Common myeloid progenitor, CD34-positive (primary cell): ENCODE results near the gene PYCARD. TPM values are rescaled to one million over a fixed set of nuclear protein-coding genes. Genes with fewer than 3 reads are reported as not detected.
"Not testable (repeated sequence)": the region's sequence is repeated elsewhere in the genome, so short reads cannot be mapped to it uniquely, and the experiment has no call there.

Source experiments
- CTCF ChIA-PET: fragments of 350-600 bp; sonication (Branson Sonifier 250); formaldehyde crosslinking; loops from one replicate; lab custom pipeline; 2021; ENCODE audit warnings: antibody characterized with exemption; lab: Charles Lee
- POLR2A ChIA-PET: fragments of 350-600 bp; sonication (Branson Sonifier 250); formaldehyde crosslinking; loops from one replicate; lab custom pipeline; 2021; ENCODE audit warnings: antibody characterized with exemption; lab: Charles Lee
- DNase-seq, 3 donors: peaks; one replicate each; pipeline versions ENCODE4 v3.0.0 to v3.0.0-alpha.2; 2013
- H3K27ac ChIP-seq, 2 experiments: 1 replicate in 1 of 2; 2 replicates in 1 of 2; pipeline ENCODE4 v1.7.0; 2013; ENCODE audit warnings: inconsistent platforms in 2 of 2, low read length in 2 of 2, mild to moderate bottlenecking in 2 of 2, low read depth in 1 of 2, moderate library complexity in 1 of 2; ENCODE audit not compliant: severe bottlenecking in 2 of 2, insufficient read depth in 1 of 2, poor library complexity in 1 of 2
- H3K27me3 ChIP-seq, 5 experiments: replicated peaks in 2 of 5; 1 replicate in 3 of 5; 2 replicates in 2 of 5; pipeline versions ENCODE4 v1.6.1 to v1.7.0; 2013; ENCODE audit warnings: low read length in 4 of 5, mild to moderate bottlenecking in 2 of 5, moderate library complexity in 2 of 5, inconsistent platforms in 1 of 5; ENCODE audit not compliant: insufficient read depth in 5 of 5, control insufficient read depth in 4 of 5
- H3K36me3 ChIP-seq, 4 experiments: 1 replicate in 2 of 4; 2 replicates in 2 of 4; pipeline versions ENCODE4 v1.6.1 to v1.7.0; 2013; ENCODE audit warnings: low read length in 3 of 4, control low read depth in 1 of 4, mild to moderate bottlenecking in 1 of 4; ENCODE audit not compliant: control insufficient read depth in 4 of 4, insufficient read depth in 4 of 4
- H3K4me1 ChIP-seq, 4 experiments: 1 replicate in 3 of 4; 2 replicates in 1 of 4; pipeline versions ENCODE4 v1.6.1 to v1.7.1; 2013; ENCODE audit warnings: low read length in 3 of 4, mild to moderate bottlenecking in 3 of 4, control low read depth in 1 of 4, inconsistent platforms in 1 of 4, moderate library complexity in 1 of 4; ENCODE audit not compliant: control insufficient read depth in 4 of 4, insufficient read depth in 4 of 4; ENCODE audit errors: control extremely low read depth in 1 of 4
- H3K4me3 ChIP-seq, 7 experiments: 1 replicate in 4 of 7; 2 replicates in 3 of 7; pipeline versions ENCODE4 v1.5.1 to v1.7.0; 2013; ENCODE audit warnings: mild to moderate bottlenecking in 7 of 7, low read length in 6 of 7, moderate library complexity in 6 of 7, inconsistent platforms in 2 of 7, low read depth in 2 of 7, control low read depth in 1 of 7; ENCODE audit not compliant: insufficient read depth in 4 of 7, control insufficient read depth in 1 of 7; ENCODE audit errors: extremely low read depth in 1 of 7
- H3K9me3 ChIP-seq, 5 experiments: 1 replicate in 4 of 5; 2 replicates in 1 of 5; pipeline versions ENCODE4 v1.6.1 to v1.7.1; 2013; ENCODE audit warnings: low read length in 4 of 5, mild to moderate bottlenecking in 2 of 5, inconsistent platforms in 1 of 5, low read depth in 1 of 5, moderate library complexity in 1 of 5; ENCODE audit not compliant: control insufficient read depth in 4 of 5, insufficient read depth in 2 of 5; ENCODE audit errors: control extremely low read depth in 1 of 5
- WGBS: methylation state at CpG from one replicate; pipeline ENCODE4 v1.1.5; 2013; ENCODE audit not compliant: insufficient coverage; 5-methylcytosine and 5-hydroxymethylcytosine counted together
- polyA plus RNA-seq: library from polyadenylated mRNA; unstranded; fragments of 120-200 nt; gene quantifications from one replicate; pipeline ENCODE4 v1.2.1, GENCODE V29; 2013

PYCARD gene
- polyA plus RNA-seq = 64.3 TPM

GRCh38 chr16:31202414-31203375 is at the start of gene PYCARD:
Gene PYCARD (minus strand): TSS chr16:31202760. CDS start chr16:31202690, 70 bp downstream.
- Histone ChIP-seq H3K27ac (peak within 1 kb of the TSS; percentile 15 to 72), H3K9me3 (no peaks in the 10 kb centered on the region), H3K27me3 (no peaks in the 10 kb centered on the region), H3K36me3 (peaks cover 0 to 9% (median 6%) of the 10 kb centered on the region in 4 experiments), H3K4me1 (peaks cover 9 to 56% (median 49%) of the 10 kb centered on the region in 4 experiments), H3K4me3 (peak within 1 kb of the TSS; percentile 75 to 97 (median 88))
- peak in 2 of 3 donors; percentile 52 to 81 for DNase-seq
- ChIA-PET CTCF (interaction anchor here (0.9 to 3.5 kb wide), 10 partner anchors 12 to 241 kb away, joined by 3 to 17 read pairs (median 4); partner anchors contain the start of genes PYDC1, TRIM72 and ZNF843), POLR2A (interaction anchor here (1.0 to 2.1 kb wide), 5 partner anchors 12 to 131 kb away, joined by 3 to 11 read pairs (median 3); partner anchors contain the start of genes FUS and ITGAM)
- 2% methylated on average over 57 of the region's 69 CpGs for WGBS

GRCh38 chr16:31251435-31251834 is 48.9 kb upstream of the PYCARD start:
- H3K4me1 ChIP-seq = peaks cover 12 to 41% (median 17%) of the 10 kb centered on the region in 4 experiments
- no peaks in the 10 kb centered on the region for H3K9me3 ChIP-seq
- H3K36me3 ChIP-seq = no peaks in the 10 kb centered on the region
- no peak overlapping the region for H3K4me3 ChIP-seq
- H3K27me3 ChIP-seq = no peaks in the 10 kb centered on the region
- ChIA-PET CTCF (no interaction called here), POLR2A (no interaction called here)
- 100% methylated on average over 4 of the region's 5 CpGs for WGBS
- DNase-seq = no peak
- H3K27ac ChIP-seq = no peak overlapping the region

- ChIA-PET POLR2A (interaction anchor here (0.6 kb wide), 2 partner anchors 25 to 36 kb away, joined by 3 to 5 read pairs; no protein-coding TSS in a partner anchor), CTCF (no interaction called here)
- Histone ChIP-seq H3K27me3 (no peaks in the 10 kb centered on the region), H3K4me1 (peaks cover 12 to 39% (median 17%) of the 10 kb centered on the region in 4 experiments), H3K27ac (no peak overlapping the region), H3K9me3 (no peaks in the 10 kb centered on the region), H3K36me3 (no peaks in the 10 kb centered on the region), H3K4me3 (no peak overlapping the region)
- 96% methylated on average over 7 of the region's 7 CpGs for WGBS
- no peak for DNase-seq
Measured at GRCh38 chr16:31250782-31251384, 48.3 kb upstream of the PYCARD start.

- Histone ChIP-seq H3K9me3 (no peaks in the 10 kb centered on the region), H3K27ac (no peak overlapping the region), H3K27me3 (no peaks in the 10 kb centered on the region), H3K4me3 (no peak overlapping the region), H3K36me3 (no peaks in the 10 kb centered on the region), H3K4me1 (peaks cover 9 to 26% (median 13%) of the 10 kb centered on the region in 4 experiments)
- CTCF ChIA-PET = interaction anchor here (0.9 to 4.3 kb wide), 5 partner anchors 8 to 47 kb away, joined by 4 to 16 read pairs (median 7); partner anchors contain the start of genes ITGAM and PYDC1
- WGBS = 96% methylated on average over 3 of the region's 5 CpGs
- POLR2A ChIA-PET = no interaction called here
- DNase-seq = no peak
Measured at GRCh38 chr16:31248344-31248743, 45.8 kb upstream of the PYCARD start.

GRCh38 chr16:31246296-31246695 is 43.7 kb upstream of the PYCARD start:
- ChIA-PET POLR2A (no interaction called here), CTCF (interaction anchor here (4.3 kb wide), 1 partner anchor 13 kb away, joined by 16 read pairs; the partner anchor contains the start of gene ITGAM)
- peaks cover 5 to 24% (median 9%) of the 10 kb centered on the region in 4 experiments for H3K4me1 ChIP-seq
- no peak for DNase-seq
- no peaks in the 10 kb centered on the region for H3K27me3 ChIP-seq
- WGBS = 100% methylated on average over 3 of the region's 3 CpGs
- no peak overlapping the region for H3K27ac ChIP-seq
- no peak overlapping the region for H3K4me3 ChIP-seq
- no peaks in the 10 kb centered on the region for H3K9me3 ChIP-seq
- no peaks in the 10 kb centered on the region for H3K36me3 ChIP-seq

- WGBS = 98% methylated on average over 8 of the region's 8 CpGs
- DNase-seq, H3K27ac ChIP-seq, H3K27me3 ChIP-seq, H3K36me3 ChIP-seq, POLR2A ChIA-PET, H3K4me3 ChIP-seq, H3K9me3 ChIP-seq: not testable (repeated sequence)
- CTCF ChIA-PET = interaction anchor here (4.3 kb wide), 1 partner anchor 14 kb away, joined by 16 read pairs; the partner anchor contains the start of gene ITGAM
- peaks cover 5 to 17% (median 9%) of the 10 kb centered on the region in 4 experiments for H3K4me1 ChIP-seq
Measured at GRCh38 chr16:31245598-31245997, 43.0 kb upstream of the PYCARD start.
